Activated CD4-positive, alpha-beta T cell treated with anti-CD3 and anti-CD28 coated beads, Interleukin-2, amount 10 ng/mL, durations not matched to agents 24 days and 14 days (primary cell): ENCODE data around the gene ATP6V0E1. TPM values are rescaled to one million over a fixed set of nuclear protein-coding genes. Genes with fewer than 3 reads are reported as not detected.

Experiments
- DNase-seq: peaks from one replicate; pipeline ENCODE4 v3.0.0; 2022
- H3K27ac Mint-ChIP-seq: one replicate; pipeline ENCODE4 v1.8.0; 2022; ENCODE audit warnings: mild to moderate bottlenecking, mixed read lengths
- H3K27me3 Mint-ChIP-seq: one replicate; pipeline ENCODE4 v1.8.0; 2022; ENCODE audit warnings: mixed read lengths
- H3K36me3 Mint-ChIP-seq: one replicate; pipeline ENCODE4 v1.8.0; 2022; ENCODE audit warnings: low read depth, mild to moderate bottlenecking, mixed read lengths
- H3K4me1 Mint-ChIP-seq: one replicate; pipeline ENCODE4 v1.8.0; 2021; ENCODE audit warnings: mixed read lengths
- H3K4me3 Mint-ChIP-seq: one replicate; pipeline ENCODE4 v1.8.0; 2022; ENCODE audit warnings: mild to moderate bottlenecking, moderate library complexity, mixed read lengths
- H3K9me3 Mint-ChIP-seq: one replicate; pipeline ENCODE4 v1.8.0; 2021; ENCODE audit warnings: mixed read lengths
- intact Hi-C: fragments of 100-400 bp; cut with micrococcal nuclease; formaldehyde crosslinking; loops from one replicate; pipeline ENCODE4 v1.15.1; 2023
- total RNA-seq: library from RNA; stranded (reverse); gene quantifications from 2 replicates; pipeline ENCODE4 v1.2.3, GENCODE V29; 2022

ATP6V0E1 gene
- total RNA-seq, 1 donor from 2014 or later: 147 TPM

DNA sequence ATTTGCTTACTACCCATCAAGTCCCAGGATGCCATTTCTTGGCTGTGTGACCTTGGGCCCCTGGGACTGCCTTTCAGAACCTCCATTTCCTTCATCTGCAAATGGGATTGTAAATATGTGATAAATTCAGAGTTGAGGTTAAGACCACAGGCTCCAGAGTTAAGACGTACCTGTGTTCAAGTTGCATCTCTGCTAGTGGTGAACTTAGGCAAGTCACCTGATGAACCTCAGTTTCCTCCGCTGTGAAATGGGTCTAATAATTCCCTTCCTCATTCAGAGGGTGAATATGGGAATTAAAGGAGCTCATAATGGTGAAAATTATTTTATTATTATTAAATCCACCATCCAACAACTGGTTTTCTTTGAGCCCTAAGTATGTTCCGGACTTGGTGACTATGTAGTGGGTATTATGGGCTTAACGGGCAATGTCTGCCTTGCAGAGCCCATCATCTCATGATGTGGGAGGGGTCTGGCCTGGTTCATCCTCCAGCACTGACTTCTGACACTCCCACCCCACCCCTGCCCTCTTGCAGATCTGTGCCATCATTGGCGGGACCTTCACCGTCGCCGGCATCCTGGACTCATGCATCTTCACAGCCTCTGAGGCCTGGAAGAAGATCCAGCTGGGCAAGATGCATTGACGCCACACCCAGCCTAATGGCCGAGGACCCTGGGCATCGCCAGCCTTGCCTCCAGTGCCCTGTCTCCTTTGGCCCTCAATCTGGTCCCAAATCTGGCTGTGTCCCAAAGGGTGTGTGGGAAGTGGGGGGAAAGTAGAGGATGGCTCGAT lies 33.2 kb upstream of the ATP6V0E1 start:
- Mint-ChIP-seq H3K4me3 (no peak overlapping the region), H3K9me3 (no peaks in the 10 kb centered on the region), H3K27ac (no peak overlapping the region), H3K27me3 (peaks cover 2% of the 10 kb centered on the region), H3K4me1 (no peaks in the 10 kb centered on the region), H3K36me3 (no peaks in the 10 kb centered on the region)
- no peak for DNase-seq
- intact Hi-C loops: loop anchor here (10.0 kb wide), 1 partner anchor 476 kb away; no protein-coding TSS in a partner anchor

DNA sequence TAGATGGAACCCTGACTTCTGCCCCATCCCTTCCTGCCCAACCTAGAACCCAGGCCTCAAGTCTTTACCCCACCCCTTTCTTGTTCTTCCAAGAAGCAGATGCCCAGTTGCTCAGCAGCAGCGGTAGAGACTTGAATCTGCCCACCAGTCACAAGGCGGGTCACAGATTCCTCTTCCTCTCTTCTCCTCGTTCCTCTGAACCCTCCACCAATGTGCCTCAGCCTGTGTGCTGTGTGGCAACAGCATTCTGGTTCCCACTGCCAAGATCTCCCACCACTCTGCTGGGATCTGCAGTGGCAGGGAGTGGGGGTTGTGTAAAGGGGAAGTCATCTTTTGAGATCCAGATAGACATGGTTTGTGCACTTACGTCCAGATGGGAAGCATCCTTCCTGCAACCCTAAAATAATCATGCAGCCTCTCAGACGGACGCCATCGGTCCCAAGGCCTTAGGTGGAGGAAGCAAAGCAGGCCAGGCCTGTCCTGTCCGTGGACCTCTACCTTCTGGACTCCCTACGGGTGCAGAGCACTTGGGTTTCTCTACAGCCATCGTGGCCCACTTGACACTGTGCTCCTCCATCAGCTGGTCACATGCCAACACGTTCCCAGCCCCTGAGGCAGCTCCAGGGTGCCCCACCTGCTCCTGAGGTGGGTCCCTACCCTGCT lies 32.1 kb upstream of the ATP6V0E1 start:
- Mint-ChIP-seq H3K4me3 (no peak overlapping the region), H3K9me3 (no peaks in the 10 kb centered on the region), H3K36me3 (no peaks in the 10 kb centered on the region), H3K4me1 (no peaks in the 10 kb centered on the region), H3K27ac (no peak overlapping the region), H3K27me3 (peaks cover 2% of the 10 kb centered on the region)
- no peak for DNase-seq
- intact Hi-C loops: loop anchor here (10.0 kb wide), 1 partner anchor 477 kb away; no protein-coding TSS in a partner anchor

DNA sequence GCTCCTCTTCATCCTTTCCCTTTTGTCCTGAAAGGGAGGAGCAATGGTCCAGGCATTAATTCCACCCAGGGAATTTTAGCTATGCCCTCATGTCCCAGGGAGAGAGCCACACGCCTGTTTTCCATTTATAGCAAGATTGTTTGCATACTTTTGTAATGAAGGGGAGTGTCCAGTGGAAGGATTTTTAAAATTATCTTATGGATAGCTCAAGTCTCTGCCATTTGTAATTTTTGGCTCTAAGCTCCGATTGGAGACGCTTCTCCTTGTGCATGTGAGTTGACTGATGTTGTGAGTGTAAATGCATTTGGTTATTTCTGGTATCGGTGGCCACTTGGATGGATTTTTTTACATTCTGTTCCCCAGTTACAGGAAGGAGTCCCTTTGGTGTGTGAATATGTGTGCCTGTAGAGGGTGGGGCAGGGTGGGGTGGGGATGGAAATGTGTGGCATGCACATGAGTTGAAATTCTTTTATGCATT lies 31.5 kb upstream of the ATP6V0E1 start:
- Mint-ChIP-seq H3K27ac (no peak overlapping the region), H3K27me3 (peaks cover 2% of the 10 kb centered on the region), H3K36me3 (no peaks in the 10 kb centered on the region), H3K4me3 (no peak overlapping the region), H3K4me1 (no peaks in the 10 kb centered on the region), H3K9me3 (no peaks in the 10 kb centered on the region)
- intact Hi-C loops: loop anchor here (10.0 kb wide), 1 partner anchor 477 kb away; no protein-coding TSS in a partner anchor
- DNase-seq: no peak

DNA sequence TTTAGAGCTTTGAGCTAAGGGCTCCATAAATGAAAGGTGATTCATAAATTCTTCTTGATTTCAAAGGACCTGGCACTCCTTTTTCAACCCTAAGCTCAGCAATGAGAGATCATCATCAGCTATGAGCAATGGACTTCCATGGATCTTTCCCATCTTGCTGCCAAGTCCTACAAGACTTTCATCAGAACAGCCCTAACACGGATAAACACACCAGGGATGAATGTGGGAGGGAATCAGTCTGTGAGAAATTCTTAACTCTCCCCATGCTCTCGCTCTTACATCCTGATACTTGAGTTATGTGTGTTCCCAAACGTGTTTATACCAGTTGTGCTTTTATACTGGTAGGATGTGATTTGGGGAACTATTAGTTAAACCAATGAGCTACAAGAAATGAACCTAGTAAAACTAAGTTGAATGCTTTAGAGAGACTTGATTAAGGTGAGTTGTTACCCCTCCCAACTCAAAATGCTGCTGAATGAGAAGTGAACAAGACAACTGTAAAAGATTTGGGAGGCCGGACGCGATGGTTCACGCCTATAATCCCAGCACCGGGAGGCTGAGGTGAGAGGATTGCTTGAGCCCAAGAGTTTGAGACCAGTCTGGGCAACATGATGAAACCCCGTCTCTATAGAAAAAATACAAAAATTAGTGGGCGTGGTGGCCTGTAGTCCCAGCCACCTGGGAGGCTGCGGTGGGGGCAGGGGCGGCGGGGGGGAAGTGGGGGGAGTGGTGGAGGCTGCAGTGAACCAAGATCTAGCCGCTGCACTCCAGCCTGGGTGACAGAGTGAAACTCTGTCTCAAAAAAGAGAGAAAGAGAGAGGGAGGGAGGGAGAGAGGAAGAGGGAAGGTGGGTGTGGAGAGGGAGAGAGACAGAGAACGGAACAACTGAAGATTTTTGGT lies 29.5 kb upstream of the ATP6V0E1 start:
- Mint-ChIP-seq H3K36me3 (no peaks in the 10 kb centered on the region), H3K4me1 (peaks cover 10% of the 10 kb centered on the region), H3K4me3 (no peak overlapping the region), H3K27me3 (peaks cover 4% of the 10 kb centered on the region), H3K9me3 (no peaks in the 10 kb centered on the region), H3K27ac (no peak overlapping the region)
- DNase-seq: no peak
- intact Hi-C loops: loop anchor here (10.0 kb wide), 1 partner anchor 479 kb away; no protein-coding TSS in a partner anchor

DNA sequence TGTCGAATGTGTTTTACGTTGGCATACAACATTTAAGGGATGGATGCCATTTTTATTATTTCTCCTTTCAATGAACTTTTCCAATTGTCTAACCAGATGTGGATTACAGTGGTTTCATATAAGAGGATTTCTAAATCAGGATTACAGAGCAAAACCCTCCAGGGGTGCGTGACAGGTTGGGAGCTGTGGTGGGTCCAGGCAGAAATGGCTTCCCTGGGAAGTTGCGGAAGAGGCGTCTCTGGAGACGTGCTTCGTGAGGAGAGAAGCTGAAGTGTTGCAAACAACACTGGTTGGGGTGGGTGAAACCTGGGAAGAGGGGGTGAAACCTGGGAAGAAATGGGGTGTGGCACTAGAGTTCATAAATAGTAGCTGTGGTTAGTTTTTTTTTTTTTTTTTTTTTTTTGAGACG lies 28.8 kb upstream of the ATP6V0E1 start:
- no peak overlapping the region for H3K4me3 Mint-ChIP-seq
- H3K27ac Mint-ChIP-seq: no peak overlapping the region
- H3K36me3 Mint-ChIP-seq: peaks cover 6% of the 10 kb centered on the region
- peaks cover 14% of the 10 kb centered on the region for H3K4me1 Mint-ChIP-seq
- H3K27me3 Mint-ChIP-seq: peaks cover 4% of the 10 kb centered on the region
- H3K9me3 Mint-ChIP-seq: no peaks in the 10 kb centered on the region
- intact Hi-C loops: loop anchor here (10.0 kb wide), 1 partner anchor 480 kb away; no protein-coding TSS in a partner anchor
- DNase-seq: no peak

DNA sequence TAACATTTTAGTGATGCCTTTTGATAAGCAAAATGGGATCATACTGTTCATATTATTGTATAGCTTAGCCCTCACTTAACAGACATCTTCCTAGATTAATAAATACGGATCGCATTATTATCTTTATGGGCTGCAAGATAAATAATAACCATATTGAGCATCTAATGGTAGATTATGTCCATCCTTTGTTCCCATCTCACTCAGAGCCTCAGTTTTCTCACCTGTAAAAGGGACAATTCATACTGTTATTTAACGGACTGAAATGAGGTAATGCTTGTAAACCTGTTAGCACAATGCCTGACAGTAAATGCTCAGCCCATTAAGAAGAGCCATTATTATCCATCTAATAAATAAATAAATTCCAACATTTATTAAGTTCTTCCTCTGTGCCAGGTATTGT lies 27.3 kb upstream of the ATP6V0E1 start:
- H3K36me3 Mint-ChIP-seq: peaks cover 9% of the 10 kb centered on the region
- peaks cover 4% of the 10 kb centered on the region for H3K27me3 Mint-ChIP-seq
- no peak overlapping the region for H3K4me3 Mint-ChIP-seq
- no peaks in the 10 kb centered on the region for H3K9me3 Mint-ChIP-seq
- intact Hi-C loops: loop anchor here (10.0 kb wide), 1 partner anchor 481 kb away; no protein-coding TSS in a partner anchor
- DNase-seq: no peak
- H3K4me1 Mint-ChIP-seq: peaks cover 22% of the 10 kb centered on the region
- no peak overlapping the region for H3K27ac Mint-ChIP-seq

DNA sequence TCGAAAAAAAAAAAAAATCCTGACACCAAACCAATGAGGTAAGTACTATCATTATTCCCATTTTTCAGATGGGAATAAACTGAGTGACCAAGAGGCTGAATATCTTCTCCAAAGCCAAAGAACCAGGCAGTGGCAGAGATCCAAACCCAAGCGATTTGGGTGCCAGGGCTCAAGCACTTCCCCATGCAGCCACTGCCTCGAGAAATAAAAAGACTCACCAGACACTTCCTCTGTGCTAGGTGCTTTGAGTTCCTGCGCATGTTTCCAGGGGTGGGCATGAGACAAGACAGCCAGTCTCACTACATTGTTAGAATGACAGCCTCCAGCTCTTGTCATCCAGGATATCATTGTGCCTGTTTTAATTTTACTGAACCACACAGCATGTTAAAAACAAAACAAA lies 26.6 kb upstream of the ATP6V0E1 start:
- H3K27ac Mint-ChIP-seq: no peak overlapping the region
- H3K4me3 Mint-ChIP-seq: no peak overlapping the region
- H3K27me3 Mint-ChIP-seq: peaks cover 4% of the 10 kb centered on the region
- DNase-seq: no peak
- intact Hi-C loops: loop anchor here (10.0 kb wide), 1 partner anchor 482 kb away; no protein-coding TSS in a partner anchor
- H3K36me3 Mint-ChIP-seq: peaks cover 16% of the 10 kb centered on the region
- H3K4me1 Mint-ChIP-seq: peaks cover 29% of the 10 kb centered on the region
- no peaks in the 10 kb centered on the region for H3K9me3 Mint-ChIP-seq

DNA sequence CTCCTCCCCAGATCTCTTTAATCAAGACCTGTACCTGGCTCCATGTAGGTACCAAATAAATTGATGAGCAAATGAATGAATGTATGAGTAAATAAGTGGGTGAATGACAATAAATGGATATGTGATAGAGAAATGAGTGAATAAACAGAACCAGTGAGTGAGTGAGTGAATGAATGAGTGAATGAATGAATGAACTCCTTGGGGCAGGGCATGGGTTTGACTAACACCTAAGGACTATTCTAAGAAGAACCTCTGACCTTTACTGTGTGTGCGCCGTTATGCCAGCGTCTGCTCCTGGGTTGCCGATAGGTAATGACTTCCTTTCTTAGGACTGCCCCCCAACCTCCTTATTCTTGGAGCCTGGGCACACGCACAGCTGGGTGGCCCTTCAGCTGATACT lies 26.1 kb upstream of the ATP6V0E1 start:
- Mint-ChIP-seq H3K36me3 (peaks cover 17% of the 10 kb centered on the region), H3K4me1 (peaks cover 30% of the 10 kb centered on the region), H3K9me3 (no peaks in the 10 kb centered on the region), H3K27ac (peak overlapping the region; percentile 1), H3K4me3 (peak overlapping the region; percentile 41), H3K27me3 (peaks cover 4% of the 10 kb centered on the region)
- DNase-seq: no peak
- intact Hi-C loops: loop anchor here (10.0 kb wide), 1 partner anchor 483 kb away; no protein-coding TSS in a partner anchor

DNA sequence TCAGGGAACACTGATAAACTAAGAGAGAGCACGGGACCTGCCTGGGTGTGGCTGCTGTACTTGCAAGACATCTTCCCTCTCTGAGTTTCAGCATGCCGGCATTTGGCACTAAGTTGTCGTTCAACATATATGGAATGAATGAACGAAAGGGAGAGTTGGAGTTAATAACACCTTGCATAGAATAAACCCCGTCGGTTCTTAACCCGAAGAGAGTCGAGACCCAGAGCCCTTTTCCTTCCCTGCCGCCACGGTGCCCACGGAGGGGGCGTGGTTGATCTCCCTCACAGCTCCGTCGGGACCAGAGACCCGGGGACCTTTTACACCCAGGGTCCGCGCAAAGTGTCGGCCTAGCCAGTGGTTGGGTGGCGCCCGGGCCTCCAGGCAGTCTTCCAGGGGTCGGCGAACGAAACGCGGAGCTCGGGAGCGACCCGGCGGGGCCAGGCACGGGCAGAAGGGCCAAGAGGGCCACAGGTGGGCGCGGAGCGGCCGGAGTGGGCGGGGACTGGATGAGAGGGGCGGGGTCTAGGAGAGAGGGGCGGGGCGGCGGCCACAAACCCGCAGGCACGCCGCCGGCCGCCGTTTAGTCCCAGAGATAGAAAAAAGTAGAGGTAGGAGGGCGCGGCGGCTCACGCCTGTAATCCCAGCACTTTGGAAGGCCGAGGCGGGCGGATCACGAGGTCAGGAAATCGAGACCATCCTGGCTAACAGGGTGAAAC lies 25.1 kb upstream of the ATP6V0E1 start:
- Mint-ChIP-seq H3K4me1 (peaks cover 30% of the 10 kb centered on the region), H3K27me3 (peaks cover 4% of the 10 kb centered on the region), H3K4me3 (peak overlapping the region; percentile 92), H3K27ac (peak overlapping the region; percentile 90), H3K9me3 (no peaks in the 10 kb centered on the region), H3K36me3 (peaks cover 19% of the 10 kb centered on the region)
- intact Hi-C loops: loop anchor here (1.0 to 10.0 kb wide), 7 partner anchors 25 to 658 kb away; partner anchors contain the start of genes ATP6V0E1, BNIP1, BOD1 and STC2
- peak; percentile 86 for DNase-seq

DNA sequence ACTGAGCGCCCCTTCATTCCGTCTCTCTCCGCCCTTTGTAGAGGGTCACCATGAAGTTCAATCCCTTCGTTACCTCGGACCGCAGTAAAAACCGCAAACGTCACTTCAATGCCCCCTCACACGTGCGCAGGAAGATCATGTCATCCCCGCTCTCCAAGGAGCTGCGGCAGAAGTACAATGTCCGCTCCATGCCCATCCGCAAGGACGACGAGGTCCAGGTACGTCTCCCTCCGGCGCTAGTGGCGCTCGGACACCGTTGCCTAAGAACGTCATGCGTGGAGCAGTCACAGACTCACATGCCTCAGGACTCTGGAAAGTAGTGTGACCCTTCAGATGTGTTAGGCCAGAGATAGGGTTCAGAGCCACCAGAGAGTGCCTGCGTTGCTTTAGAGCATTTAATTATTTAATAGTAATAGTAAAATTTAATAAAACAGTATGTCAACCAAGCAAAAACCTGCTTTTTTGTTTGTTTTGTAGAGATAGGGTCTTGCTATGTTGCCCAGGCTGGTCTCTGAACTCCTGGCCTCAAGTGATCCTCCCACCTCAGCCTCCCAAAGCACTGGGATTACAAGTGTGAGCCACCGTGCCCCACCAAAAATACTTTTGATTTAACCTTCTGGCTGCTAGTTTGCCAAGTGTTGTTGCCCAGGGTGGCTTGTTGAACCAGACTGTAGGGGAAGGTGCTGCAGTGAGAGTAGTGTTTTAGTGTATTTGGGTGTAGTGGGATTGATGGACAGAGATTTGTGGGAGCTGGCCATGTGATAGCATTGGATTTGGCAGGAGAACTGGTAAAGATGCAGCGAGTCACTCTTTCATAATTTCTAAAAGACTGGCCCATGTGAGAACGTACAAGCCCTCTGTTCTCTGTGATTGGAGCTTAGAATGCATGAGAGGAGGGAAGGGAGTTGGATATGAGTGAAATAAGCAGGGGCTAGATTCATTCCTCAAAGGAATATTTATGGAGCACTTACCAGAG lies 23.5 kb upstream of the ATP6V0E1 start:
- H3K36me3 Mint-ChIP-seq: peaks cover 22% of the 10 kb centered on the region
- H3K9me3 Mint-ChIP-seq: no peaks in the 10 kb centered on the region
- H3K4me1 Mint-ChIP-seq: peaks cover 30% of the 10 kb centered on the region
- intact Hi-C loops: loop anchor here (1.0 to 10.0 kb wide), 7 partner anchors 23 to 656 kb away; partner anchors contain the start of genes ATP6V0E1, BNIP1, BOD1 and STC2
- DNase-seq: no peak
- H3K27ac Mint-ChIP-seq: peak overlapping the region; percentile 90
- peak overlapping the region; percentile 92 for H3K4me3 Mint-ChIP-seq
- peaks cover 2% of the 10 kb centered on the region for H3K27me3 Mint-ChIP-seq

DNA sequence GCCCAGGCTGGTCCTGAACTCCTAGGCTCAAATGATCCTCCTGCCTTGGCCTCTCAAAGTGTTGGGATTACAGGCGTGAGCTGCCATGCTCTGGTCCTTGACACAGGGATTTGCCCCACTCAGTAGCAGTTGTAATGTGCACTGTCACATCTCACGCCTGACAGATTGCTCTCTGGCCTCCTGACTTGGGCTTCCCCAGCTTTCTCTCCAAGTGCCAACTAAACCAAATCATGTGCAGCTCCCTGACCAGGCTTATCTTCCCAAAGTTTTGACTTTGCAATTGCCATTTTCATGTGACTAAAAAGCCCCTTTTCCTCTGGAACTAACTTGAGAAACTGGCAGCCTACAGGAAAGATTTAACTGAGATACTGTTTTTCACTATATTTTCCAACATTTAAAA lies 13.7 kb upstream of the ATP6V0E1 start:
- H3K4me3 Mint-ChIP-seq: no peak overlapping the region
- peaks cover 16% of the 10 kb centered on the region for H3K36me3 Mint-ChIP-seq
- no peaks in the 10 kb centered on the region for H3K9me3 Mint-ChIP-seq
- no peak overlapping the region for H3K27ac Mint-ChIP-seq
- DNase-seq: no peak
- H3K4me1 Mint-ChIP-seq: no peaks in the 10 kb centered on the region
- intact Hi-C loops: no loop called here
- no peaks in the 10 kb centered on the region for H3K27me3 Mint-ChIP-seq

DNA sequence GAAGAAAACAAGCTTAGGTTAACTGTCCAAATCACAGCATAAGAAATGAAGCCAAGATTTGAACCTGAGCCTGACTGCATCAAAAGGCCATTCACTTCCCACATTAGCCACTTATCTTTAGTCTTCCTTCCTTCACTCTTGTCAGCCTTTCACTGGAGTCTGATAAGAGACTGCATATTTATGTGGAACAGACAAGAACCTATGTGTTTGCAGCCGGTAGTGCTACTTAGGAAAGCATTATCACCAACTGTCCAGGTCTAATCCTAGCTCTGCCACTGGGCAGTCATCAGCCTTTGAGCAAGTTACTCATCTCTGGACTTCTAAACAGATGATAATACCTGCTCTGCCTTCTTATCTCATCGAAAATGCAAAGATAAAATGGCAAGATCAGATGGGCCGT lies 12.1 kb upstream of the ATP6V0E1 start:
- H3K4me1 Mint-ChIP-seq: no peaks in the 10 kb centered on the region
- H3K27ac Mint-ChIP-seq: no peak overlapping the region
- H3K36me3 Mint-ChIP-seq: peaks cover 9% of the 10 kb centered on the region
- no peak for DNase-seq
- no peak overlapping the region for H3K4me3 Mint-ChIP-seq
- no peaks in the 10 kb centered on the region for H3K9me3 Mint-ChIP-seq
- peaks cover 1% of the 10 kb centered on the region for H3K27me3 Mint-ChIP-seq
- intact Hi-C loops: no loop called here
